NCI-H2081 treated with DMSO at 0.1 percent for 48 hours (cell line): ENCODE data around the gene BAIAP2L2.
"Not testable (repeated sequence)": the region's sequence is repeated elsewhere in the genome, so short reads cannot be mapped to it uniquely, and the experiment has no call there.

ENCODE experiments used
- DNase-seq: peaks from one replicate; lab custom pipeline; 2025; lab: John Stamatoyannopoulos, UW

Gene BAIAP2L2

DNA sequence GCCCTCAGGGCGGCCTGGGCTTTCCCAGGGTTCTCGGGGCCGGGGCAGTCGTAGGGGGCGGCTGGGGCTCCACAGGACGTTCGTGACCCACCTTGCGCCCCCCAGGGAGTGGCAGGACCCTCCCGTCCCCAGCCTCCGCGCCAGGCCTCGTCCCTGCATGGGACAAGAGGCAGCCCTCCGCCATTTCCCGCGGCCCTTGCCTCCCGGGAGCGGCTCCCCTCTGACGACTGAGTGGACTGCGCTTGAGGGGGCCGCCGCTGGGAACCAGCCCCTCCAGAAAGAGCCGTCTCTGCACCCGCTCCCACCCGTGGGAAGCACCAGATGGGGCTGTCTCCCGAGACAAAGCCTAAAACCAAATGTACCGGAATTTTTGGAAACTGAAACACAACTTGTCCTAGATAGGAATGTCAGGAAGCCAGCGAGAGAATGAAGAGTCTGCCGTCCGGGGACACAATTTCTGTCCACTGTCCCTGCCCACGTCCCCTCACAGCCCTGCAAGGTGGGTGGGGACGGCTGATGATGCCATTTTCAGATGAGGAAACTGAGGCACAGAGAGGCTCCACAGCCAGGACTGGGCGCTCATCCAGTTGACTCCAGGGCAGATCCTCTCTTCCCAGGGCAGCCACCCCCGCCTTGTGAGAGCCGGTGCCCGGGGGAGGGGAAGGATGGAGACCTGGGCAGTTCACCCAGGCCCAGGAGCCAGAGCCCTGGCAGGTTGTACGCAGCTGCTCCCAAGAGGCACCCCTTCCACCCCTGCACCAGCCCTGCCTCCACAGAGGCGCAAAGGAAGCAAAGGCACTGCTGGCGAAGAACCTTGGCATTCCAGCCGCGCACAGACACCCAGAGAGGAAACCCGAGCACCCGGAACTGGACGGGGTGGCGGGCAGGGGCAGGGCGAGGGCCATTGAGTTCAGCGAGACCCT lies 71.3 kb downstream of the BAIAP2L2 start:
- DNase-seq: no peak

DNA sequence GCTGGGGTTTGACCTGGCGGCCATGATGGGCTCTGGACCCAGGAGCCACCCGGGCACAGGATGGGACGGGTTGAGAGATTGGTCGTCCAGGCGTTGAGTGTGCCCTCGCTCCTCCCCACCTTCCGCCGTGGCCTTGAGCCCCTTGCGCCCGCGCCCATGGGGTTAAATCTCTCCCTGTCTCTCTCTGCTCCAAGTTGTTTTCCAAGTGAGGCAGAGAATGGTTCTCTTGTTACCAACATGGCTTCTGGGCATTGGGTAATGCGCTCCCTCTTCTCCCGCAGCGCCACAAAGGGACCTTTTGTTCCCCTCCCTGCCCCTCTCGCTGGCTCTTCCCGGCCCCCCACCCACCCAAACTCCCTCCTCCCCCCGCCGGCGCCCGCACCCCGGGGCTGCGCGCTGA lies 72.1 kb downstream of the BAIAP2L2 start:
- no peak for DNase-seq

DNA sequence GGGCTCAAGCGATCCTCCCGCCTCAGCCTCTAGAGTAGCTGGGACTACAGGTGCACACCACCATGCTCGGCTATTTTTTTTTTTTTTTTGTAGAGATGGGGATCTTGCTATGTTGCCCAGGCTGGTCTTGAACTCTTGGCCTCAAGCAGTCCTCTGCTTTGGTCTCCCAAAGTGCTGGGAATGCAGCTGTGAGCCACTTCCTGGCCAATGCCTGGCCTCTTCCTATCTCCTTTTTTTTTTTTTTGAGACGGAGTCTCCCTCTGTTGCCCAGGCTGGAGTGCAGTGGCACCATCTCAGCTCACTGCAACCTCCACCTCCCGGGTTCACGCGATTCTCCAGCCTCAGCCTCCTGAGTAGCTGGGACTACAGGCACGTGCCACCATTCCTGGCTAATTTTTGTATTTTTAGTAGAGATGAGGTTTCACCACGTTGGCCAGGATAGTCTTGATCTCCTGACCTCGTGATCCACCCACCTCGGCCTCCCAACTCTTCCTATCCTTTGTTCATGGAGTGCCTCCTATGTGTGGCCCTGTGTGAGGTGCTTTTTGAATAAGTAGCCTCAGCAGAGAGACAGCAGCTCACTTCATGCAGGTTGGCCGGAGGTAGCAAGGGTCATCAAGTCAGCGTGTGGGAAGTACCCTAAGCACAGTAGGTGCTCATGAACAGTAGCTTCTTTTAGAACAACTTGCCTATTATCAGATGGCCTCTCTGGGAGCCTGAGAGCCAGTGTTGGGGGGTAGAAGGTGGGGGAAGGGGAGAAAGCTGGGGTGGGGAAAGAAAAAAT lies 72.9 kb downstream of the BAIAP2L2 start:
- DNase-seq: not testable (repeated sequence)

DNA sequence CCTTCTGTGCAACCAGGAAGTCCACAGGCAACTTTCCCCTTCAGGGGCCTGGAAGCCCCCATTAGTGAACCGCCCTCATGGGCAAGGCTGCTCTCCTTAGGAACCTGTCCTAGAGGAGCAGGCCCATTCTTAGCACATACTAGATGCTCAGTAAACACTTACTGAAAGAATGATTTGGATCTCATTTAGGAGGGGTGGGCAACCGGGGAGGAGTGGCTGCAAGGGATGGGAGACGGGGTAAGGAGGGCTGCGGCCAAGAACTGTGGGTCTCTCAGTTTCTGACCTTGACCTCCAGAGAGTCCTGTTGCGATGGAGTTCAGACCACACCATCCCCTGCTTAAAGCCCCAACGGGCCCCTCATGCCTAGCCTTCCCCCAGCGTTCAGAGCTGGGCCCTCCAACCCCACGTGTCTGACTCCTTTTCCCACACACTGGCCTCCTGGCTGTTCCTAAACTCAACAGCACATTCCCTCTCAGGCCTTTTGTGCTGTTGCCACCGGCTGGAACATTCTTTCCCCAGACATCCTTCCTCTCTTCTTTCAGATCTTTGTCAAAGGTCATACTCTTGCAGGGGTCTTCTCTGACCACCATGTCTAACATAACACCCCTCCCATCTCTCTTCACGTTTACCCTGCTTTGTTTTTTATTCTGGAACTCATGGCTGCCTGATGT lies 74.0 kb downstream of the BAIAP2L2 start:
- DNase-seq: no peak

DNA sequence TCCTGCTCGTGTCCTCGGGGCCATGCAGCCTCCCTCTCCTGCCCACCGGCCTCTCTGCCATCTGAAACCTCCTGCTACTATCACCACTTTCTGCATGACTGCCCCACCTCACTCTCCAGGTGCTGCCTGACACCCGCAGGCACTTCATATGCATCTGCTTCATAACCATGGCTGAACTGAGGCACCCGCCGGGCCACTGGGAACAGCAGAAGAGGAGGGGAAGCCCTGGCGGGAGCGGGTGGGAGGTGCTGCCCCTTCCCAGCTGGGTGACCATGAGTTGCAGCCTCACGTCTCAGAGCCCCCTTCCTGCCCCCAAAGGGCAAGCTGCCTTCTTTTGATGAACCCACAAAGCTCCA lies 75.0 kb downstream of the BAIAP2L2 start:
- no peak for DNase-seq
